Activated CD4-positive, alpha-beta T cell treated with anti-CD3 and anti-CD28 coated beads for 36 hours (primary cell): ENCODE measurements around the gene PGLYRP2. TPM values are rescaled to one million over a fixed set of nuclear protein-coding genes. Genes with fewer than 3 reads are reported as not detected.

Experiments used
- ATAC-seq: fragments of 200-7000 bp; cut with Tn5 transposase; one replicate; pipeline ENCODE4 v1.10.0; 2021; ENCODE audit warnings: mild to moderate bottlenecking, moderate library complexity
- CTCF ChIA-PET: fragments of 350-600 bp; sonication (Branson Sonifier 250); formaldehyde crosslinking; loops from one replicate; lab custom pipeline; 2021; ENCODE audit warnings: antibody characterized with exemption; lab: Charles Lee
- POLR2A ChIA-PET: fragments of 350-600 bp; sonication (Branson Sonifier 250); formaldehyde crosslinking; loops from one replicate; lab custom pipeline; 2021; ENCODE audit warnings: antibody characterized with exemption, inconsistent platforms; lab: Charles Lee
- DNase-seq: peaks from one replicate; pipeline ENCODE4 v3.0.0-alpha.2; 2020
- H3K27ac Mint-ChIP-seq: one replicate; pipeline ENCODE4 v1.8.0; 2021; ENCODE audit warnings: mixed read lengths
- H3K27me3 Mint-ChIP-seq: one replicate; pipeline ENCODE4 v1.8.0; 2021; ENCODE audit warnings: mixed read lengths
- H3K36me3 Mint-ChIP-seq: one replicate; pipeline ENCODE4 v1.8.0; 2021; ENCODE audit warnings: low read depth, mixed read lengths
- H3K4me1 Mint-ChIP-seq: one replicate; pipeline ENCODE4 v1.8.0; 2021; ENCODE audit warnings: mixed read lengths
- H3K4me3 Mint-ChIP-seq: one replicate; pipeline ENCODE4 v1.8.0; 2021; ENCODE audit warnings: mild to moderate bottlenecking, moderate library complexity, mixed read lengths
- H3K9me3 Mint-ChIP-seq: one replicate; pipeline ENCODE4 v1.8.0; 2021; ENCODE audit warnings: low read depth, mixed read lengths
- intact Hi-C, 2 experiments: fragments of 100-400 bp; cut with DNase I in 1 of 2; cut with micrococcal nuclease in 1 of 2; formaldehyde crosslinking; loops; one replicate each; pipeline versions ENCODE4 v1.14.2 to v1.15.1; 2022 to 2024; cut with DNase I, micrococcal nuclease
- microRNA-seq: library from miRNA; unstranded; fragments of <30 nt; microRNA quantifications from one replicate; pipeline ENCODE4 v1.2.0, GENCODE V29; 2021; ENCODE audit warnings: borderline replicate concordance
- total RNA-seq, 2 experiments: library from RNA; stranded (reverse); gene quantifications; one replicate each; pipeline ENCODE4 v1.2.3, GENCODE V29; 2021

Gene PGLYRP2
- total RNA-seq, 2 experiments from 2014 or later: 0.14 TPM; not detected in 1

GRCh38 chr19:15422296-15423075, 56.8 kb downstream of the PGLYRP2 start:
- peaks cover 43% of the 10 kb centered on the region for H3K36me3 Mint-ChIP-seq
- ATAC-seq: no peak
- POLR2A ChIA-PET: no interaction called here
- H3K9me3 Mint-ChIP-seq: no peaks in the 10 kb centered on the region
- DNase-seq: no peak
- peaks cover 14% of the 10 kb centered on the region for H3K4me1 Mint-ChIP-seq
- H3K27ac Mint-ChIP-seq: no peak overlapping the region
- H3K27me3 Mint-ChIP-seq: no peaks in the 10 kb centered on the region
- CTCF ChIA-PET: interaction anchor here (1.4 kb wide), 1 partner anchor 133 kb away, joined by 6 read pairs; no protein-coding TSS in a partner anchor
- no peak overlapping the region for H3K4me3 Mint-ChIP-seq
- intact Hi-C loops: no loop called here

- Mint-ChIP-seq H3K4me1 (peaks cover 21% of the 10 kb centered on the region), H3K4me3 (no peak overlapping the region), H3K36me3 (peaks cover 41% of the 10 kb centered on the region), H3K9me3 (no peaks in the 10 kb centered on the region), H3K27ac (no peak overlapping the region), H3K27me3 (no peaks in the 10 kb centered on the region)
- POLR2A ChIA-PET: interaction anchor here (1.0 kb wide), 1 partner anchor 12 kb away, joined by 3 read pairs; no protein-coding TSS in a partner anchor
- intact Hi-C loops: no loop called here
- DNase-seq: no peak
- CTCF ChIA-PET: interaction anchor here (1.0 to 1.4 kb wide), 2 partner anchors 134 to 244 kb away, joined by 3 to 6 read pairs; no protein-coding TSS in a partner anchor
- ATAC-seq: no peak
Observed at GRCh38 chr19:15421721-15422260, 57.5 kb downstream of the PGLYRP2 start.

DNA sequence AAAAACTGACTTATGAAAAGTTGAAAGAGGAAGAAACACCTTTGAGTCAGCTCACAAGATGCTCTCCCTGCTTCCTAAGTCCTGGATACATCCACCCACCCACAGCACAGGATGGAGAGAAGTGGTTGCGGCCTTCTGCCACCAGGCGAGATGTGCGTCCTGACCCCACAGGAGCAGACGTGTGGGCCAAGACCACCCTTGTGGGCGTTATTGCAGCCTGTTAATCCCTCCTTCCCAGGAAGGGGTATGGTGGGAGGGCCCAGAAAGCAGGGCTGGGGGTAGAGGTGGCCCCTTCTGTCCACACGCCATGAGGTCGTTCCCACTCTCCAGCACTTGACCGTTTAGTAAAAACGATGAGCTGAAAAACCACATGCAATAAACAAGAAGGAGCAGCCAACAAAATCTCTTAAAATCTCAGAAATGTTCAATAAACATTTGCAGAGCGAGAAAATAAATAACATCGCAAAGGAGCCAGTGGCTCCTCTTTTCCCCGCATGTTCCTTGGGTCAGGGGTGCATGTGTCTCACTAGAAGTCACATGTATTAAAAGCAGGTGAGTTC, 58.1 kb downstream of the PGLYRP2 start:
- no peaks in the 10 kb centered on the region for H3K9me3 Mint-ChIP-seq
- intact Hi-C loops: no loop called here
- H3K4me1 Mint-ChIP-seq: peaks cover 27% of the 10 kb centered on the region
- no peak overlapping the region for H3K27ac Mint-ChIP-seq
- no peak for DNase-seq
- ChIA-PET CTCF (interaction anchor here (0.6 to 5.1 kb wide), 7 partner anchors 13 to 244 kb away, joined by 3 to 72 read pairs (median 17); no protein-coding TSS in a partner anchor), POLR2A (interaction anchor here (1.0 kb wide), 1 partner anchor 12 kb away, joined by 3 read pairs; no protein-coding TSS in a partner anchor)
- H3K4me3 Mint-ChIP-seq: no peak overlapping the region
- no peak for ATAC-seq
- peaks cover 39% of the 10 kb centered on the region for H3K36me3 Mint-ChIP-seq
- H3K27me3 Mint-ChIP-seq: no peaks in the 10 kb centered on the region

GRCh38 chr19:15419413-15420025, 59.8 kb downstream of the PGLYRP2 start:
- ChIA-PET POLR2A (interaction anchor here (0.6 to 3.0 kb wide), 13 partner anchors 10 to 714 kb away, joined by 3 to 33 read pairs (median 4); partner anchors contain the start of gene AKAP8), CTCF (interaction anchor here (0.6 to 5.1 kb wide), 33 partner anchors 9 to 678 kb away, joined by 3 to 72 read pairs (median 4); partner anchors contain the start of genes AKAP8, PGLYRP2 and RASAL3)
- intact Hi-C loops: loop anchor here (1.0 to 5.0 kb wide), 13 partner anchors 13 to 294 kb away; partner anchors contain the start of genes AKAP8 (in 2 of the 2), BRD4 (in 2 of the 2) and RASAL3 (in 1 of the 2)
- H3K27me3 Mint-ChIP-seq: no peaks in the 10 kb centered on the region
- H3K27ac Mint-ChIP-seq: peak overlapping the region; percentile 42
- no peaks in the 10 kb centered on the region for H3K9me3 Mint-ChIP-seq
- ATAC-seq: no peak
- H3K36me3 Mint-ChIP-seq: peaks cover 37% of the 10 kb centered on the region
- peaks cover 36% of the 10 kb centered on the region for H3K4me1 Mint-ChIP-seq
- peak; percentile 34 for DNase-seq
- H3K4me3 Mint-ChIP-seq: peak overlapping the region; percentile 98

Small RNAs within 50 kb of the gene (microRNA-seq; reads per million reads assigned to microRNA genes)
- not detected for gene MIR1470

Other genes with a start within 250 kb of the PGLYRP2 start
- under 1 TPM in 1 of 2 experiments, not detected in 1; 0.09 TPM for gene EPHX3, start 247.1 kb downstream of the PGLYRP2 start, total RNA-seq
- 100 to 1,000 TPM; 106 to 126 TPM for gene BRD4, start 147.0 kb downstream of the PGLYRP2 start, total RNA-seq
- gene AKAP8, start 99.7 kb downstream of the PGLYRP2 start, total RNA-seq: 10 to 100 TPM; 47.9 to 54.3 TPM
- gene AKAP8L, start 60.5 kb downstream of the PGLYRP2 start, total RNA-seq: 10 to 100 TPM; 76.2 to 89.9 TPM
- gene WIZ, start 29.5 kb downstream of the PGLYRP2 start, total RNA-seq: 10 to 100 TPM; 21.2 to 22.6 TPM
- gene RASAL3, start 15.0 kb downstream of the PGLYRP2 start, total RNA-seq: 10 to 100 TPM; 80.7 to 97.7 TPM
- under 1 TPM; 0.54 to 0.80 TPM for gene CYP4F22, start 29.0 kb upstream of the PGLYRP2 start, total RNA-seq
- gene CYP4F8, start 135.7 kb upstream of the PGLYRP2 start, total RNA-seq: not detected
- gene CYP4F3, start 161.4 kb upstream of the PGLYRP2 start, total RNA-seq: under 1 TPM; 0.07 to 0.19 TPM
- gene CYP4F12, start 193.6 kb upstream of the PGLYRP2 start, total RNA-seq: not detected
- gene OR10H2, start 248.5 kb upstream of the PGLYRP2 start, total RNA-seq: not detected